A673 (cell line): ENCODE data around the gene STUM.

ENCODE experiments used
- EZH2 ChIP-seq: fragments of 200-600 bp; sonication (generic); IDR thresholded peaks from 2 replicates; pipeline ENCODE4 v1.6.1; 2017; ENCODE audit warnings: borderline replicate concordance, low read depth, mild to moderate bottlenecking, mixed read lengths, antibody characterized with exemption, low read length; ENCODE audit not compliant: poor library complexity, severe bottlenecking
- TF ChIP-seq, protein P1 (sequence below): fragments of 300-800, 200-600 bp; sonication (generic); conservative IDR thresholded peaks from 2 replicates; pipeline ENCODE4 v1.5.1; 2017; ENCODE audit warnings: low read depth, mild to moderate bottlenecking, antibody characterized with exemption, low read length, moderate library complexity, mixed read lengths

DNA sequence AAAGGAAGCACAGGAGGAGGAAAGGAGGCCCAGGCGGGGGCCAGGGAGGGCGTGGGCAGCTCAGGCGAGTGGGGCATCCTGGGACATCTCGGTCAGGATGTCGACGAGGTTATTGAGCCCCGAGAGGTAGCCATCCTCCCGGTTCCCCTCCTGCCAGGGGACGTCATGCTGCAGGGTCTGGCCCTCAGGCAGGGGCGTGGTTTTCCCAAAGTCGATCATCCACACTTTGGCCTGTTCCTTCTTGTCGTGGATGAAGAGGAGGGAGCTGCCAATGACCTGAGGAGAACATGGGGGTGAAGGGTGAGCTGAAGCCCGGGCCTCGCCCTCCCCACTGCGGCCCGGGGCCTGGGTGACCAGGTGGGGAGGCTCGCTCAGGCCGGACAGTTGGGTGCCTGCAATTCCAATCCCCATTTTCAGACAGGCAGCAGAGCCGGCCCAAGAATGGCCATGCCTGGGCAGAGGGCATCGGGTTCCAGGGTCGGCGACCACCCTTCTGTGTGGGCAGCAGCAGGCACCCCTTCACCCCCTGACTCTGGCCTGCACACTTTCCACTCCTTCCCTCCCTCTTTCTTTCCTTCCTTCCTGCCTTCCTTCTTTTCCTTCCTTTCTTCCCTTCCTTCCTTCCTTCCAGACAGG is 86.2 kb downstream of the STUM start:
- TF ChIP-seq, protein P1, sequence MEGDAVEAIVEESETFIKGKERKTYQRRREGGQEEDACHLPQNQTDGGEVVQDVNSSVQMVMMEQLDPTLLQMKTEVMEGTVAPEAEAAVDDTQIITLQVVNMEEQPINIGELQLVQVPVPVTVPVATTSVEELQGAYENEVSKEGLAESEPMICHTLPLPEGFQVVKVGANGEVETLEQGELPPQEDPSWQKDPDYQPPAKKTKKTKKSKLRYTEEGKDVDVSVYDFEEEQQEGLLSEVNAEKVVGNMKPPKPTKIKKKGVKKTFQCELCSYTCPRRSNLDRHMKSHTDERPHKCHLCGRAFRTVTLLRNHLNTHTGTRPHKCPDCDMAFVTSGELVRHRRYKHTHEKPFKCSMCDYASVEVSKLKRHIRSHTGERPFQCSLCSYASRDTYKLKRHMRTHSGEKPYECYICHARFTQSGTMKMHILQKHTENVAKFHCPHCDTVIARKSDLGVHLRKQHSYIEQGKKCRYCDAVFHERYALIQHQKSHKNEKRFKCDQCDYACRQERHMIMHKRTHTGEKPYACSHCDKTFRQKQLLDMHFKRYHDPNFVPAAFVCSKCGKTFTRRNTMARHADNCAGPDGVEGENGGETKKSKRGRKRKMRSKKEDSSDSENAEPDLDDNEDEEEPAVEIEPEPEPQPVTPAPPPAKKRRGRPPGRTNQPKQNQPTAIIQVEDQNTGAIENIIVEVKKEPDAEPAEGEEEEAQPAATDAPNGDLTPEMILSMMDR, result no peak
- TF ChIP-seq EZH2, result no peak
